Cardiac fibroblast (primary cell): Measurements from ENCODE around the gene HACD3.

Experiments used
- DNase-seq, 2 donors: peaks; one replicate each; pipeline versions ENCODE4 v3.0.0 to v3.0.0-alpha.2; 2010; ENCODE audit warnings: low read depth in 2 of 2
- H3K4me3 ChIP-seq, 2 donors: replicated peaks in 1 of 2; 1 replicate in 1 of 2; 2 replicates in 1 of 2; pipeline ENCODE4 v1.5.1; 2011; ENCODE audit warnings: low read depth in 2 of 2, low read length in 2 of 2, mild to moderate bottlenecking in 2 of 2, moderate library complexity in 1 of 2
- TF ChIP-seq, protein P1 (sequence below): IDR thresholded peaks from one replicate; pipeline ENCODE4 v1.5.1; 2011; ENCODE audit warnings: low read depth, mild to moderate bottlenecking, low read length, inconsistent platforms

The HACD3 gene

DNA sequence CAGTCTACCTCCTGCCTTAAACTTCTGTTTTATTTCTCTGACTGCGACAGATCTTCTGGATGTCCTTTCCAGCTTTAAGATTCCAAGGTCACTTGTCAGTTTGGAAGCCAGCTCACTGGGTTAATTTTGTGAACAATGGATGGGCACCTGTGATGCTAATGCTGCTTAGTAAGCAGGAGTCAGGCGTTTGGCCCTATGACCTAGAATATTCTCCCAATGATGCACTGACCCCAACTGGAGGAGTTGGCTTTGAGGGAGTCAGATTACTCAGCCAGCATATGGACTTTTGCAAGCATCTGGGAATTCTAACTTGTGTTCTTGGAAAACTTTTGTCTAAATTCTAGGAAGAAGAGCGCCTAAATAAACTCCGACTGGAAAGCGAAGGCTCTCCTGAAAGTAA lies 28.1 kb downstream of the HACD3 start:
- TF ChIP-seq, protein P1, sequence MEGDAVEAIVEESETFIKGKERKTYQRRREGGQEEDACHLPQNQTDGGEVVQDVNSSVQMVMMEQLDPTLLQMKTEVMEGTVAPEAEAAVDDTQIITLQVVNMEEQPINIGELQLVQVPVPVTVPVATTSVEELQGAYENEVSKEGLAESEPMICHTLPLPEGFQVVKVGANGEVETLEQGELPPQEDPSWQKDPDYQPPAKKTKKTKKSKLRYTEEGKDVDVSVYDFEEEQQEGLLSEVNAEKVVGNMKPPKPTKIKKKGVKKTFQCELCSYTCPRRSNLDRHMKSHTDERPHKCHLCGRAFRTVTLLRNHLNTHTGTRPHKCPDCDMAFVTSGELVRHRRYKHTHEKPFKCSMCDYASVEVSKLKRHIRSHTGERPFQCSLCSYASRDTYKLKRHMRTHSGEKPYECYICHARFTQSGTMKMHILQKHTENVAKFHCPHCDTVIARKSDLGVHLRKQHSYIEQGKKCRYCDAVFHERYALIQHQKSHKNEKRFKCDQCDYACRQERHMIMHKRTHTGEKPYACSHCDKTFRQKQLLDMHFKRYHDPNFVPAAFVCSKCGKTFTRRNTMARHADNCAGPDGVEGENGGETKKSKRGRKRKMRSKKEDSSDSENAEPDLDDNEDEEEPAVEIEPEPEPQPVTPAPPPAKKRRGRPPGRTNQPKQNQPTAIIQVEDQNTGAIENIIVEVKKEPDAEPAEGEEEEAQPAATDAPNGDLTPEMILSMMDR: no peak
- H3K4me3 ChIP-seq: no peak overlapping the region
- peak; percentile 32 to 49 for DNase-seq

DNA sequence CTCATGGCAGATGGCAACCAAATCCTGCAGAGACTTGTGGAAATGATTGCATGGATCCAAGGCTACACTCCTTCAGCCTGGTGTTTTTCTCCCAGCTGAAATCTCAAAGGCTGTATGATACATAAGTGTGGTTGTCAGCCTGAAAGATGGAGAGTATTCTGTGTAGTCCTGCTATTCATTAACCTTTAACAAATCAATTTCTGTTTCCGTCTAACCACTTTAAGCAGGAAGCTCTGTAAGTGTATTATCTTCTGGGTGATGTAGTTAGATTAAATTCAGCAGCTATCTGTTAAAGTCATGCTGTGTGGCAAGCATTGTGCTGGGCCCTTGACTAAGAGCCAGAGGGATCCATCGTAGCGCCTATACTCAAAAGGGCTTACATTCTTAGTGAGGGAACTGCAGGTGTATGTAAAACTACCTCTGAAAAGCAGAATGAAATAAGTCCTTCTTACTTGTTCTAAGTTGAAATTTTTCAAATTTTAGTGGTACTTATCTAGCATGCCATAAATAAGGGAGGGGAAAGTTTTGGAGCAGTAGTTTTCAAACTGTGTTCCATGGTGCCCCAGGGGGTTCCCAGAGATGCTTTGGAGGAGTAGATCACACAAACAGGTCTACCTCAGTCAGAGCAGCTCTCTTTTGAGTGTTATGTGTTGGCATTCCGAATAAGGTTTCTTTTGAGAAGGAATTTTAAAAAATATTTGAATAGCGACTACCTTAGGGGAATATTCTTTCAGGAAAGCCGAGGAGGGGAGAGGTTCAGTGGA lies 28.9 kb downstream of the HACD3 start:
- H3K4me3 ChIP-seq: no peak overlapping the region
- DNase-seq: no peak
- TF ChIP-seq, protein P1: no peak

DNA sequence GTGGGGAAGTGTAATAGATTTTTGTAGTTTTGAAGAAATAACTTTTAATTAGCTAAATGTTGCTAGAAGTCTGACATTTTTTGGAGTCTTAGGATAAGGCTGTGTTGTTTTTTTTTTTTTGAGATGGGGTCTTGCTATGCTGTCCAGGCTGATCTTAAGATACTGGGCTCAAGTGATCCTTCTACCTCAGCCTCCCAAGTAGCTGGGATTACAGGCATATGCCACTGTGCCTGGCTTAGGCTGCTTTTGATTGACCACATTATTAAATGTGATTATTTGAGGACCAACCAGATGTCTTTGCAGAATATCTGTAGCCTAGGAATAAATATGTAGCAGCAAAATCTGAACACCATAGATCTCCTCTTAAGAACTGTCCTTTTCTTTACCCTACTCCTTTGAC lies 29.7 kb downstream of the HACD3 start:
- TF ChIP-seq, protein P1: no peak
- no peak for DNase-seq

DNA sequence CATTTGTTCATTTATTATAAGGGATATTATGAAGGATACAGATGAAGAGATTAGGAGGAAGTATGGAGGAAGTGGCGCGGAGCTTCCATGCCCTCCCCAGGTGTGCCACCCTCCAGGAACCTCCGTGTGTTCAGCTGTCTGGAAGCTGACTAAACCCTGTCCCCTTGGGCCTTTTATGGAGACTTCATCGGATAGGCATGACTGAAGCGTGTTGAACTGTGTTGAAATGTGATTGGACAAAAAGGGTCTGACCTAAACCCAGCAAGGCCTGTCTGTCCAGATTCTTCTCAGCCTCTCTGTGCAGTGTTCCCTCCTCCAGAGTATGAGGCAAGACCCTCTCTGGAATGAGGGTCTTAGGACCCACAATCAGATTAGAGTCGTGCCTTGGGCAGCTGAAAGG lies 31.7 kb downstream of the HACD3 start:
- no peak overlapping the region for H3K4me3 ChIP-seq
- TF ChIP-seq, protein P1: no peak
- no peak for DNase-seq

More for the DNA sequence above, 29.7 kb downstream of the HACD3 start:
- no peak overlapping the region for H3K4me3 ChIP-seq

DNA sequence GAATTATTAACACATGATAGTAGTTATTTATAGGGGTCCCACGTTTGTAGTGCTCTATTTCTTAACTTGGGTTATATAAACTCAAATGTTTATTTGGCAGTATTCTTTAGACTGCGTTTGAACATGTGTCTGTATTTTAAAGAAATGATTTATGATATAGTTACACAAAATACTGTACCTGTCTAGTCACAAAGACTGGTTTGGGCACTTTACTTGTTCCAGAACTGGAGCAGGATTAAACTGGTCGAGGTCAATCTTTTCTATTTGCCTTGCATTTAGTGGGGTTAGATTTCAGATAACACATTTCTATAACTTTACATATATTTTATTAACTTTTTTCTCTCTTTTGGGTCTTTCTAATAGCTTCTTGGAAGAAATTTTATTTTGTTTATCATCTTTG lies 39.5 kb downstream of the HACD3 start:
- no peak for DNase-seq
- H3K4me3 ChIP-seq: no peak overlapping the region
- TF ChIP-seq, protein P1: no peak

DNA sequence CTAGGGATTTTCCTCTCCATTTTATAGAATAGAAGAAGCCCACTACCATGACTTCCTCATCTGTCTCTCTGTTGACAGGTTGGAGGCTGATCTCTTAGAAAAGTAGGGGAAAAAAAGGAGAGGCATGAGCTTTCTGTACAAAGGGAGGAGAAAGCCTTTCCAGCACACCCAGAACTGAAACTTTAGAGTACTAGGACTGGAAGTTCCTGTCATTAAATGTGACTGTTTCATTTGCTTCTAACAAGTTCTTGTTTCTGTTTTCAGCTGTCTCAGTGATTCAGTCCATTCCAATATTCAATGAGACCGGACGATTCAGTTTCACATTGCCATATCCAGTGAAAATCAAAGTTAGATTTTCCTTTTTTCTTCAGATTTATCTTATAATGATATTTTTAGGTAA lies 41.7 kb downstream of the HACD3 start:
- TF ChIP-seq, protein P1: no peak
- DNase-seq: no peak
- H3K4me3 ChIP-seq: no peak overlapping the region

DNA sequence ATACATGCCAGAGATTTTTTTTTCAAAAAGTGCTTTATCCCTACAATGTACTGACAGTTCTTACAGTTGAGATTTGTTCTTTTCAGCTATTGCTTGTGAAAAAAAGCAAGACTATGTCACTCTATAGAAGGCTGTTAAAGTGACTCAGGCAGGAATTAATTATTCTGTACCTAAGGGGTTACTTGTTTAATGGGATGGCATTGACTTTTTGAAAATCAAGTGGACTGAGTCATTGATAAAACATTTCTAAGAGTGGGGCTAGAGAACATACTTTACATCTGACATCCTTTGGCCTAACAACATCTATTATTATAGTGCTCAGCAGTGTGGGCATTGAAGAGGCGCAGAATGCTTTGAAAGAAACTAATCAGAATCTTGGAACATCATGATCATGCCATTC lies 46.4 kb downstream of the HACD3 start:
- DNase-seq: peak; percentile 41 to 64
- TF ChIP-seq, protein P1: no peak
- H3K4me3 ChIP-seq: no peak overlapping the region
